ENCODE measurements around the gene SMYD1. TPM values are rescaled to one million over a fixed set of nuclear protein-coding genes. Genes with fewer than 3 reads are reported as not detected.

SMYD1 gene
- total and polyA plus RNA-seq, 2 donors (not counting 1 experiment from before 2014, with no cell fraction given) = not detected

GRCh38 chr2:88110830-88111229 is 43.2 kb downstream of the SMYD1 start:
- H3K27ac Mint-ChIP-seq = no peak overlapping the region
- CTCF ChIA-PET = interaction anchor here (1.2 kb wide), 1 partner anchor 50 kb away, joined by 3 read pairs; no protein-coding TSS in a partner anchor
- H3K27me3 Mint-ChIP-seq = peaks cover 11% of the 10 kb centered on the region

GRCh38 chr2:88113069-88113468 is 45.4 kb downstream of the SMYD1 start:
- no peaks in the 10 kb centered on the region for H3K79me2 ChIP-seq (ENCODE audit: control insufficient read depth, insufficient read depth, low read length)
- WGBS (ENCODE audit: insufficient coverage) = no CpG with 5 or more reads among the region's 2 CpGs
- Mint-ChIP-seq H3K27me3 (peaks cover 9% of the 10 kb centered on the region), H3K9me3 (ENCODE audit: insufficient read depth) (no peaks in the 10 kb centered on the region), H3K4me1 (no peaks in the 10 kb centered on the region), H3K27ac (no peak overlapping the region), H3K4me3 (no peak overlapping the region)
- DNase-seq (no peak), ATAC-seq (ENCODE audit: low read depth) (no peak)
- no peak overlapping the region for H3K4me2 ChIP-seq (replicated peaks; ENCODE audit: low read depth, low read length, poor library complexity, severe bottlenecking)
- no peak overlapping the region for H3K9ac ChIP-seq (ENCODE audit: low read length)
- peaks cover 0 to 5% (median 0%) of the 10 kb centered on the region in 4 experiments for H3K27me3 ChIP-seq (replicated peaks in 1 of 4; ENCODE audit: control extremely low read depth in 1 of 4, control insufficient read depth in 3 of 4, insufficient read depth in 4 of 4, low read length in 3 of 4)
- H3K36me3 ChIP-seq (replicated peaks in 1 of 2; ENCODE audit: control extremely low read depth in 1 of 2, control insufficient read depth in 1 of 2, extremely low read depth in 1 of 2, insufficient read depth in 2 of 2, low read length in 1 of 2) = no peaks in the 10 kb centered on the region
- ChIA-PET POLR2A (no interaction called here), CTCF (no interaction called here)
- no peak overlapping the region for H3K27ac ChIP-seq (ENCODE audit: low read length in 2 of 2)
- peaks cover 0 to 3% (median 0%) of the 10 kb centered on the region in 3 donors for H3K9me3 ChIP-seq (ENCODE audit: control extremely low read depth in 1 of 3, control insufficient read depth in 2 of 3, insufficient read depth in 1 of 3, low read length in 2 of 3)
- H3K4me1 ChIP-seq (ENCODE audit: control insufficient read depth in 2 of 2, insufficient read depth in 2 of 2, low read length in 2 of 2) = peaks cover 0 to 5% of the 10 kb centered on the region in 2 donors
- H3K4me3 ChIP-seq (ENCODE audit: control extremely low read depth in 1 of 5, extremely low read depth in 1 of 5, insufficient read depth in 1 of 5, low read depth in 2 of 5, low read length in 4 of 5) = no peak overlapping the region
- H4K20me1 ChIP-seq (ENCODE audit: control insufficient read depth, insufficient read depth, low read length, poor library complexity, severe bottlenecking) = no peaks in the 10 kb centered on the region
- H2AFZ ChIP-seq (ENCODE audit: insufficient read depth, low read depth, low read length, poor library complexity, severe bottlenecking) = no peak overlapping the region
- TF ChIP-seq CTCF (IDR thresholded peaks at IDR 0.05) = no peak
- TF ChIP-seq EZH2 (IDR thresholded peaks at IDR 0.05; ENCODE audit: borderline replicate concordance, insufficient read depth, low read depth, low read length, poor library complexity, severe bottlenecking) = no peak
- intact Hi-C loops (cut with micrococcal nuclease) = no loop called here

More at GRCh38 chr2:88110830-88111229, 43.2 kb downstream of the SMYD1 start:
- no peaks in the 10 kb centered on the region for H3K27me3 ChIP-seq (replicated peaks in 1 of 4; ENCODE audit: control extremely low read depth in 1 of 4, control insufficient read depth in 3 of 4, insufficient read depth in 4 of 4, low read length in 3 of 4)
- H3K4me2 ChIP-seq (replicated peaks; ENCODE audit: low read depth, low read length, poor library complexity, severe bottlenecking) = no peak overlapping the region
- Mint-ChIP-seq H3K4me3 (no peak overlapping the region), H3K9me3 (ENCODE audit: insufficient read depth) (no peaks in the 10 kb centered on the region), H3K4me1 (no peaks in the 10 kb centered on the region)
- no peaks in the 10 kb centered on the region for H4K20me1 ChIP-seq (ENCODE audit: control insufficient read depth, insufficient read depth, low read length, poor library complexity, severe bottlenecking)
- no peak overlapping the region for H3K4me3 ChIP-seq (ENCODE audit: control extremely low read depth in 1 of 5, extremely low read depth in 1 of 5, insufficient read depth in 1 of 5, low read depth in 2 of 5, low read length in 4 of 5)
- no peaks in the 10 kb centered on the region for H3K79me2 ChIP-seq (ENCODE audit: control insufficient read depth, insufficient read depth, low read length)
- intact Hi-C loops (cut with micrococcal nuclease) = no loop called here
- no peak overlapping the region for H3K27ac ChIP-seq (ENCODE audit: low read length in 2 of 2)
- TF ChIP-seq EZH2 (IDR thresholded peaks at IDR 0.05; ENCODE audit: borderline replicate concordance, insufficient read depth, low read depth, low read length, poor library complexity, severe bottlenecking) (no peak), CTCF (IDR thresholded peaks at IDR 0.05) (no peak)
- H3K4me1 ChIP-seq (ENCODE audit: control insufficient read depth in 2 of 2, insufficient read depth in 2 of 2, low read length in 2 of 2) = peaks cover 0 to 5% of the 10 kb centered on the region in 2 donors
- no peak overlapping the region for H2AFZ ChIP-seq (ENCODE audit: insufficient read depth, low read depth, low read length, poor library complexity, severe bottlenecking)
- H3K9me3 ChIP-seq (ENCODE audit: control extremely low read depth in 1 of 3, control insufficient read depth in 2 of 3, insufficient read depth in 1 of 3, low read length in 2 of 3) = peaks cover 0 to 3% (median 0%) of the 10 kb centered on the region in 3 donors
- no peaks in the 10 kb centered on the region for H3K36me3 ChIP-seq (replicated peaks in 1 of 2; ENCODE audit: control extremely low read depth in 1 of 2, control insufficient read depth in 1 of 2, extremely low read depth in 1 of 2, insufficient read depth in 2 of 2, low read length in 1 of 2)
- POLR2A ChIA-PET = no interaction called here
- DNase-seq (no peak), ATAC-seq (ENCODE audit: low read depth) (no peak)
- whole genome bisulfite sequencing (ENCODE audit: insufficient coverage) = 33% methylated on average over 2 of the region's 2 CpGs
- no peak overlapping the region for H3K9ac ChIP-seq (ENCODE audit: low read length)

Data from B cell (primary cell).